SJCRH30 (cell line): ENCODE measurements around the gene CDKN1A. TPM values are rescaled to one million over a fixed set of nuclear protein-coding genes. Genes with fewer than 3 reads are reported as not detected.
A peak's percentile ranks its signal among the peaks of the same experiment; 100 is the strongest.

Experiments
- DNase-seq, 2 experiments: peaks; one replicate each; pipeline ENCODE4 v3.0.0-alpha.2; 2015 to 2020
- H3K27ac ChIP-seq: fragments of 250-450 bp; sonication (Bioruptor Pico); 2 replicates; pipeline ENCODE4 v1.5.1; 2020; ENCODE audit warnings: mild to moderate bottlenecking, moderate library complexity
- H3K27me3 ChIP-seq: fragments of 250-450 bp; sonication (Bioruptor Pico); 2 replicates; pipeline ENCODE4 v1.5.1; 2020; ENCODE audit warnings: mild to moderate bottlenecking, moderate library complexity
- H3K36me3 ChIP-seq: fragments of 250-450 bp; sonication (Bioruptor Pico); 2 replicates; pipeline ENCODE4 v1.5.1; 2020; ENCODE audit warnings: mild to moderate bottlenecking, moderate library complexity
- H3K4me1 ChIP-seq: fragments of 250-450 bp; sonication (Bioruptor Pico); 2 replicates; pipeline ENCODE4 v1.5.1; 2020; ENCODE audit warnings: mild to moderate bottlenecking, moderate library complexity
- H3K4me3 ChIP-seq: fragments of 250-450 bp; sonication (Bioruptor Pico); 2 replicates; pipeline ENCODE4 v1.5.1; 2020; ENCODE audit warnings: mild to moderate bottlenecking, moderate library complexity
- H3K9me3 ChIP-seq: fragments of 250-450 bp; sonication (Bioruptor Pico); replicated peaks from 2 replicates; pipeline ENCODE4 v1.5.1; 2020; ENCODE audit warnings: mild to moderate bottlenecking, moderate library complexity
- total RNA-seq: library from RNA; depleted of rRNA; stranded (reverse); fragments of >200 nt; shearing (Covaris generic); gene quantifications from 2 replicates; pipeline ENCODE4 v1.2.3, GENCODE V29; 2014

CDKN1A gene
- total RNA-seq, 1 experiment from 2014 or later = 57.8 TPM

DNA sequence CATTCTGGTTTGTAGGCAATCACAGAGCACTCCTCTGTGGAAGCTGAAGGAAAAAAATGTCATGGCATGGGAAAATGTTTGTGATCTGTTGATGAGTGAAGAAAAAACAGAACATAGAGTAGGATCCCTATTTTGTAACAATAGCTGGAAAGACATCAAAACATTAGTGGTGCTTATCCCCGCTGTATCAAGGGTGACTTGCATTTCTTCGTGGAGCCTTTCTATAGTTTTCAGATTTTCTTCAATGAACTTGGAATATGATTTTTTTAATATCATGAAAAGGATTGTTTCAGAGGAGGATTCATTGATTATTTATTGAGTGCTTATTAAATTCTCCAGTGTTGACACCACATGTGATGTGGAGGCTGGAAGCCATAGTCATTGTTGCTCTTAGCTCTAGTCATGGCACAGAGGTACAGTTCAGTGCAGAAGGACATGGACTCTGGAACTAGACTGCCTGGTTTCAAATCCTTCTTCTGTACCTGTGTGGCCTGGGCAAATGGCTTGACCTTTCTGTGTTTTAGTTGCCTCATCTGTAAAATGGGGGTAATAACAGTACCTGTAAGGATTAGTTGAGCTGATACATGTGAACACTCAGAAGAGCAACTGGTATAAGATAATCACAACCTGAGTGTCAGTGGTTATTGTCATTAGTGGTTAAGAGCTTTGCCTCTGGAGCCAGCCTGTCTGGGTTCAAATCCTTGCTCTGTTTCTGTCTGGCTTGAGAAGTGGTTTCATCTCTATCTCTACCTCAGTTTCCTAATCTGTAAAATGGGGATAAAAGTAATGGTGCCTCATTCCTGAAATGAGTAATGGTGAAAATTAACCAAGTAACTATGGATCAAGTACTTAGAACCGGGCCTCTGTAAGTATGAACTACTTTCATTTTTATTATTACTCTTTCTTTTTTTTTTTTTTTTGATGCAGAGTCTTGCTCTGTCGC, 14.7 kb upstream of the CDKN1A start:
- Histone ChIP-seq H3K9me3 (no peaks in the 10 kb centered on the region), H3K27me3 (no peaks in the 10 kb centered on the region), H3K4me1 (peaks cover 25% of the 10 kb centered on the region), H3K27ac (no peak overlapping the region), H3K4me3 (no peak overlapping the region), H3K36me3 (no peaks in the 10 kb centered on the region)
- DNase-seq = no peak

DNA sequence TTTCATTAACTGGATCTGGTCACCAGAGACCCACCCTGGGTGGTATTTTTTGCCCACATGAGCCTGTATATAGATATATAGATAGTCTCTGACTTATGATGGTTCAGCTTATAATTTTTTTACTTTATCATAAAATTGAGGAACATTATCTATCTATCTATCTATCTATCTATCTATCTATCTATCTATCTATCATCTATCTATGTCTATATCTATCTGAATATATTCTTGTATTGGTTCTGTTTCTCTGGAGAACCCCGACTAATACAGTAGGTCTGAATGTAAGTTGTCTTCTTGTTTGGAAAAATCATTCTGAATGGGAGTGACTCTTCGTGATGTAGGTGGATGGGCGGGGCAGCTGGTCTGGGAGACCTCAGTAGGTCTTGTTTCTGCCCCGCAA, 13.3 kb upstream of the CDKN1A start:
- Histone ChIP-seq H3K36me3 (no peaks in the 10 kb centered on the region), H3K4me1 (peaks cover 35% of the 10 kb centered on the region), H3K9me3 (no peaks in the 10 kb centered on the region), H3K27ac (no peak overlapping the region), H3K27me3 (no peaks in the 10 kb centered on the region), H3K4me3 (no peak overlapping the region)
- no peak for DNase-seq

DNA sequence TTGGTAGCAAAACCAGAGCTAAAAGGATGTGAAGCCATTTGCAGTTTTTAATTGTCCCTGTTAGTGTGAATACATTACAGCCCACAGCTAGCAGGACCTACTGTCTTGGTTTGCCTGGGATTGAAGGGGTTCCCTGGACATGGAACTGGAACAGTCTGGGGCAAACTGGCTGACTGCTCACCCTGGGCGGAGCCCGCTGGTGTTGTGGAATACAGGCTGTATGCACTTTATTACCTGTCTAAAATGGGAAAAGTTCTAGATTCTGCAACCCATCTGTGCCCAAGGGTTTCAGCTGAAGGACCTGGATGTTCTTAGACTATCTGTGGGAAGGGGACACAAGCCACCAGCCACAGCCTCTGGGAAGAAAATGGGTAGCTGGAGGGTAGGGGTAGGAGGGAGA, 12.2 kb upstream of the CDKN1A start:
- H3K4me1 ChIP-seq = peaks cover 35% of the 10 kb centered on the region
- H3K4me3 ChIP-seq = no peak overlapping the region
- H3K9me3 ChIP-seq = no peaks in the 10 kb centered on the region
- H3K27me3 ChIP-seq = no peaks in the 10 kb centered on the region
- H3K36me3 ChIP-seq = no peaks in the 10 kb centered on the region
- no peak overlapping the region for H3K27ac ChIP-seq
- DNase-seq = no peak

DNA sequence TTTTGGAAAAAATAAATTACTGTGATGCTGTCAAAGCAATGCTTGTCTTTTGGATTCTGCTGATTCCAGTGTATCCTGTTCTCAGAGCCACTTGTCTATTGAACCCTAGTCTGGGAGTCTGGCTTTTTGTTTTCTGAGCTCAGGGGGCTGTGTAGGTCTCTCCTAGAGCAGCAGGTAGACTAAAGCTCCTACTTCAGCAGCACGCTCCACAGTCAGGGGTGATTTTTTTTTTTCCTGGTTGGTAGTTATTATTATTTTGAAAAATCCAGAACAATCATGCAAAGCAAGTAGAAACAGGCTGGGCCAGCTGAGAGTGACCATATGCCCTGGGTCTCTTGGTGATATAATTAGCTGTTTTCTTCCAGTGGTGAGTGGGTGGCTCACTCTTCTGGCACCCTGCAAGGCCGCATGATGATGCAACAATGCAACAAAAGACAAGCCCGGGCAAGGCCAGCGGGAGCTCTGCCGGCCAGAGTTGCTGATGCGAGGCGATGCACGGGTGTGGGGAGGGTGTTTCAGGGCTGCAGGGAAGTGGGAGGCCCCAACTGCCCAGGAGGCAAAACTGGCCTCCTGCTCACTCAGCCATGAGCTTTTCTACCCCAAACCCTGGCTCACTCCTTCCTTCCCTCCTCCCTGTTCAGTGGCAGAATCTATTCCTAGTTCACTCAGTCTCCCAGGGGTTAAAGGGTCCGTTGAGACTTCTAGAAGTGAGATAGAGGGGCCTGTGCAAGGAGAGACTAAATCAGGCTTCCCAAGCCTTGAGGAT, 11.5 kb upstream of the CDKN1A start:
- peak; percentile 87 to 89 for DNase-seq
- H3K27ac ChIP-seq = peak overlapping the region; percentile 26; the same call in 1 of the 2 replicates
- H3K36me3 ChIP-seq = no peaks in the 10 kb centered on the region
- H3K4me1 ChIP-seq = peaks cover 35% of the 10 kb centered on the region
- H3K4me3 ChIP-seq = no peak overlapping the region
- H3K9me3 ChIP-seq = no peaks in the 10 kb centered on the region
- H3K27me3 ChIP-seq = no peaks in the 10 kb centered on the region

DNA sequence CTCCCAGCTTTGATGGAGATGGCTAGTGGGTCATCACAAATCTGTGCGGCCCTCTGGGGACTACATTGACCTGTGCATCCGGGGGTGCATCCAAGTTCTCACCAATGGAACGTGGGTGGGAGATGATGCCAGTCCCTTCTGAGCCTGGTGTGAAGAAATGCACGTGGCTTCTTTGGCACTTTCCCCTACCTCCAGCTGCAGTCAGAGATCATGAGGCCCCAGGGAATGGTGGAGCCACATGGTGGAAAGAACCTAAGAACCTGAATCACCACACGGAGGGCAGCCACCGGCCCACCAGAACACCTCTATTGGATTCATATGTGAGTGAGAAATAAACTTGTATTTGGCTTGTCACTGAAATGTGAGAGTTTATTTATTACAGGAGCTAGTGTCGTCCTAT, 9.9 kb upstream of the CDKN1A start:
- Histone ChIP-seq H3K4me3 (no peak overlapping the region), H3K9me3 (no peaks in the 10 kb centered on the region), H3K27ac (no peak overlapping the region), H3K27me3 (no peaks in the 10 kb centered on the region), H3K4me1 (peaks cover 35% of the 10 kb centered on the region), H3K36me3 (no peaks in the 10 kb centered on the region)
- DNase-seq = no peak

DNA sequence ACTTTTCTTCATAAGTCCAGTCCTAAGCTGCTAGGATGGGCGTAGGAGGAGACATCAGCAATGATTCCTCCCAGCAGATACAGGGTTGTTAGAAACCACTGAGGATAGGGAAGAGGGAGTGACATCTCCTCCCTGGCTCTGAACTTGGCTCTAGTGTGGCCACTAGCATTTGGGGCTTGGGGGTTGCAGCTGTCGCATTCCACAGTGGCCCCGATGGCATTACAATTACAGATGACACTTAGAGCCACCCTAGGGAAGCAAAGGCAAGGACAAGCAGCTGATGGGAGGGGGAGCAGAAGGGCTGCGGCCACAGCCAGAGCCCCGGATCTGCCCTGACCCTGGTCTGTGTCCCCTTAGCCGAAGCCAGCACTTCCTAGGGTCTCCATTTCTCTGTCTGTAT, 9.5 kb upstream of the CDKN1A start:
- Histone ChIP-seq H3K9me3 (no peaks in the 10 kb centered on the region), H3K4me3 (no peak overlapping the region), H3K4me1 (peaks cover 35% of the 10 kb centered on the region), H3K36me3 (no peaks in the 10 kb centered on the region), H3K27ac (no peak overlapping the region), H3K27me3 (no peaks in the 10 kb centered on the region)
- peak; percentile 47 to 67 for DNase-seq

DNA sequence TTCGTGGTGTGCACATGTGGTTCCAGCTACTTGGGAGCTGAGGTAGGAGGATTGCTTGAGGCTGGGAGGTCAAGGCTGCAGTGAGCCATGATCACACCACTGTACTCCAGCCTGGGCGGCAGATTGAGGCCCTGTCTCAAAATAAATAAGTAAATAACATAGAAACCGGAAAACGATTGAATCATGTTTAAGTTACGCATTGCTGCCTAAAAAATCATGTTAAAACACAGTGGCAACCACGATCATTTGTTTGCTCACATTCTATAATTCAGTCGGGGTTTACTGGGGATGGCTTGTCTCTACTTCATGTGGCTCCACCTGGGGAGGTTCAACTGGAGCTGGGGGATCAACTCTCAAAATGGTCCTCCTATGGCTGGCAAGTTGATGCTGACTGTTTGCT, 8.2 kb upstream of the CDKN1A start:
- H3K4me3 ChIP-seq = no peak overlapping the region
- peaks cover 35% of the 10 kb centered on the region for H3K4me1 ChIP-seq
- no peaks in the 10 kb centered on the region for H3K36me3 ChIP-seq
- H3K27ac ChIP-seq = no peak overlapping the region
- H3K27me3 ChIP-seq = no peaks in the 10 kb centered on the region
- DNase-seq = no peak
- no peaks in the 10 kb centered on the region for H3K9me3 ChIP-seq

DNA sequence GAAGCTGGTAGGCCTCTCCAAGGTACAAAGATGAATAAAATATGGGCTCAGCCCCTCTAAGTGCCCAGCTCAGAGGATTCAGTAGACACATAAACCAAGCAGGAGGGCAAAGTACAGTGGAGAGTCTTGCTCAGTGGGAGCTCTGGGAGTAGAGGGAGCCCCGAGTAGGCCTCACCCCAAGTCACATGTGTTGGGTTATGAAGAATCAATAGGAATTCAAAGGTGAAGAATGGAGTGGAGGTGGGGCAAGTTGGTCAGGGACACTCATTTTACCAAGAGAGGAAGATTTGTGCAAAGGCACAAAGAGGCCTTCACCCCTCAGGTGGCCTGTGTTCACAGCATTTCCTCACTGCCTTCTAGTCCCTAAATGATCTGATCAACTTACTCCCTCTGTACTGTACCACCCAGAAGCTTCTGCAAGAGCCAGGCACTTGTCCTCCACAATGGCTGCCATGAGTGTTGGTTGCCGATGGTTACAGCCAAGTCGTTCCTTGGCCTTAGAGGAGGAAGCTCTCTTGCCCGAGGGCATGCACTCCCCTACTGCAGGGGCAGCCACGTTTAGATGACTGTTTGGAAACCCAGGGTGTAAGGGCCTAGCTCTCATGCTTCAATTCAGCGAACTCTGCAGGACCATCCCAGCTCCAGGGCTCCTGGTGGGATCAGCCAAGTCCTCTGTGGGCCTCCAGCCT, 6.7 kb upstream of the CDKN1A start:
- H3K9me3 ChIP-seq = no peaks in the 10 kb centered on the region
- H3K4me3 ChIP-seq = no peak overlapping the region
- H3K27me3 ChIP-seq = no peaks in the 10 kb centered on the region
- no peak overlapping the region for H3K27ac ChIP-seq
- no peak for DNase-seq
- no peaks in the 10 kb centered on the region for H3K36me3 ChIP-seq
- peaks cover 40% of the 10 kb centered on the region for H3K4me1 ChIP-seq

DNA sequence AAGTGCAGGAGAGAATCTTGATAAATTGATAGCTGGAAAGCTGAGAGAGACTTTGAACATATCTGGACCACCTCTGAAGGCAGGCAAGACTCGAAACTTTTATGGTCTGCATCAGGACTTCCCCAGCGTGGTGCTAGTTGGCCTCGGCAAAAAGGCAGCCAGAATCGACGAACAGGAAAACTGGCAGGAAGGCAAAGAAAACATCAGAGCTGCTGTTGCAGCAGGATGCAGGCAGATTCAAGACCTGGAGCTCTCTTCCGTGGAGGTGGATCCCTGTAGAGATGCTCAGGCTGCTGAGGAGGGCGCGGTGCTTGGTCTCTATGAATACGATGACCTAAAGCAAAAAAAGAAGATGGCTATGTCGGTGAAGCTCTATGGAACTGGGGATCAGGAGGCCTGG, 4.6 kb upstream of the CDKN1A start:
- no peak for DNase-seq
- no peak overlapping the region for H3K27ac ChIP-seq
- H3K27me3 ChIP-seq = no peaks in the 10 kb centered on the region
- no peaks in the 10 kb centered on the region for H3K9me3 ChIP-seq
- H3K4me3 ChIP-seq = no peak overlapping the region
- no peaks in the 10 kb centered on the region for H3K36me3 ChIP-seq
- peaks cover 35% of the 10 kb centered on the region for H3K4me1 ChIP-seq

DNA sequence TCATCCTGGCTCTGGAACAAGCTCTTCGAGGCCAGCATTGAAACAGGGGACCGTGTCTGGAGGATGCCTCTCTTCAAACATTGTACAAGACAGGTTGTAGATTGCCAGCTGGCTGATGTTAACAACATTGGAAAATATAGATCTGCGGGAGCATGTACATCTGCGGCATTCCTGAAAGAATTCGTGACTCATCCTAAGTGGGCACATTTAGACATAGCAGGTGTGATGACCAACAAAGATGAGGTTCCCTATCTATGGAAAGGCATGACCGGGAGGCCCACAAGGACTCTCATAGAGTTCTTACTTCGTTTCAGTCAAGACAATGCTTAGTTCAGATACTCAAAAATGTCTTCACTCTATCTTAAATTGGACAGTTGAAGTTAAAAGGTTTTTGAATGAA, 3.6 kb upstream of the CDKN1A start:
- Histone ChIP-seq H3K4me1 (peaks cover 25% of the 10 kb centered on the region), H3K9me3 (no peaks in the 10 kb centered on the region), H3K27ac (no peak overlapping the region), H3K27me3 (no peaks in the 10 kb centered on the region), H3K4me3 (no peak overlapping the region), H3K36me3 (no peaks in the 10 kb centered on the region)
- DNase-seq = peak in 1 of 2 experiments; percentile 37

DNA sequence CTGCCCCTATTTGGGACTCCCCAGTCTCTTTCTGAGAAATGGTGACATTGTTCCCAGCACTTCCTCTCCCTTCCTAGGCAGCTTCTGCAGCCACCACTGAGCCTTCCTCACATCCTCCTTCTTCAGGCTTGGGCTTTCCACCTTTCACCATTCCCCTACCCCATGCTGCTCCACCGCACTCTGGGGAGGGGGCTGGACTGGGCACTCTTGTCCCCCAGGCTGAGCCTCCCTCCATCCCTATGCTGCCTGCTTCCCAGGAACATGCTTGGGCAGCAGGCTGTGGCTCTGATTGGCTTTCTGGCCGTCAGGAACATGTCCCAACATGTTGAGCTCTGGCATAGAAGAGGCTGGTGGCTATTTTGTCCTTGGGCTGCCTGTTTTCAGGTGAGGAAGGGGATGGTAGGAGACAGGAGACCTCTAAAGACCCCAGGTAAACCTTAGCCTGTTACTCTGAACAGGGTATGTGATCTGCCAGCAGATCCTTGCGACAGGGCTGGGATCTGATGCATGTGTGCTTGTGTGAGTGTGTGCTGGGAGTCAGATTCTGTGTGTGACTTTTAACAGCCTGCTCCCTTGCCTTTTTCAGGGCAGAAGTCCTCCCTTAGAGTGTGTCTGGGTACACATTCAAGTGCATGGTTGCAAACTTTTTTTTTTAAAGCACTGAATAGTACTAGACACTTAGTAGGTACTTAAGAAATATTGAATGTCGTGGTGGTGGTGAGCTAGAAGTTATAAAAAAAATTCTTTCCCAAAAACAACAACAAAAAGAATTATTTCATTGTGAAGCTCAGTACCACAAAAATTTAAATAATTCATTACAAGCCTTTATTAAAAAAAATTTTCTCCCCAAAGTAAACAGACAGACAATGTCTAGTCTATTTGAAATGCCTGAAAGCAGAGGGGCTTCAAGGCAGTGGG, 2.1 kb upstream of the CDKN1A start:
- DNase-seq = peak; percentile 25 to 46
- no peaks in the 10 kb centered on the region for H3K27me3 ChIP-seq
- H3K36me3 ChIP-seq = no peaks in the 10 kb centered on the region; the same call in 1 of the 2 replicates
- no peak overlapping the region for H3K4me3 ChIP-seq
- H3K27ac ChIP-seq = no peak overlapping the region
- peaks cover 30% of the 10 kb centered on the region for H3K4me1 ChIP-seq
- no peaks in the 10 kb centered on the region for H3K9me3 ChIP-seq

DNA sequence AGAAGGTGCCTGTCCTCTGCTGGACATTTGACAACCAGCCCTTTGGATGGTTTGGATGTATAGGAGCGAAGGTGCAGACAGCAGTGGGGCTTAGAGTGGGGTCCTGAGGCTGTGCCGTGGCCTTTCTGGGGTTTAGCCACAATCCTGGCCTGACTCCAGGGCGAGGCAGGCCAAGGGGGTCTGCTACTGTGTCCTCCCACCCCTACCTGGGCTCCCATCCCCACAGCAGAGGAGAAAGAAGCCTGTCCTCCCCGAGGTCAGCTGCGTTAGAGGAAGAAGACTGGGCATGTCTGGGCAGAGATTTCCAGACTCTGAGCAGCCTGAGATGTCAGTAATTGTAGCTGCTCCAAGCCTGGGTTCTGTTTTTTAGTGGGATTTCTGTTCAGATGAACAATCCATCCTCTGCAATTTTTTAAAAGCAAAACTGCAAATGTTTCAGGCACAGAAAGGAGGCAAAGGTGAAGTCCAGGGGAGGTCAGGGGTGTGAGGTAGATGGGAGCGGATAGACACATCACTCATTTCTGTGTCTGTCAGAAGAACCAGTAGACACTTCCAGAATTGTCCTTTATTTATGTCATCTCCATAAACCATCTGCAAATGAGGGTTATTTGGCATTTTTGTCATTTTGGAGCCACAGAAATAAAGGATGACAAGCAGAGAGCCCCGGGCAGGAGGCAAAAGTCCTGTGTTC, 1.3 kb upstream of the CDKN1A start:
- no peak overlapping the region; the same call in 1 of the 2 replicates for H3K4me3 ChIP-seq

DNA sequence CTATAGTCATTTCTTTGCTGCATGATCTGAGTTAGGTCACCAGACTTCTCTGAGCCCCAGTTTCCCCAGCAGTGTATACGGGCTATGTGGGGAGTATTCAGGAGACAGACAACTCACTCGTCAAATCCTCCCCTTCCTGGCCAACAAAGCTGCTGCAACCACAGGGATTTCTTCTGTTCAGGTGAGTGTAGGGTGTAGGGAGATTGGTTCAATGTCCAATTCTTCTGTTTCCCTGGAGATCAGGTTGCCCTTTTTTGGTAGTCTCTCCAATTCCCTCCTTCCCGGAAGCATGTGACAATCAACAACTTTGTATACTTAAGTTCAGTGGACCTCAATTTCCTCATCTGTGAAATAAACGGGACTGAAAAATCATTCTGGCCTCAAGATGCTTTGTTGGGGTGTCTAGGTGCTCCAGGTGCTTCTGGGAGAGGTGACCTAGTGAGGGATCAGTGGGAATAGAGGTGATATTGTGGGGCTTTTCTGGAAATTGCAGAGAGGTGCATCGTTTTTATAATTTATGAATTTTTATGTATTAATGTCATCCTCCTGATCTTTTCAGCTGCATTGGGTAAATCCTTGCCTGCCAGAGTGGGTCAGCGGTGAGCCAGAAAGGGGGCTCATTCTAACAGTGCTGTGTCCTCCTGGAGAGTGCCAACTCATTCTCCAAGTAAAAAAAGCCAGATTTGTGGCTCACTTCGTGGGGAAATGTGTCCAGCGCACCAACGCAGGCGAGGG, 594 bp upstream of the CDKN1A start:
- Histone ChIP-seq H3K27ac (no peak overlapping the region), H3K4me1 (peaks cover 43% of the 10 kb centered on the region), H3K9me3 (no peaks in the 10 kb centered on the region), H3K27me3 (no peaks in the 10 kb centered on the region), H3K36me3 (no peaks in the 10 kb centered on the region; the same call in 1 of the 2 replicates), H3K4me3 (peak overlapping the region; percentile 81)
- no peak for DNase-seq

More for the DNA sequence above, 1.3 kb upstream of the CDKN1A start:
- H3K4me1 ChIP-seq = peaks cover 36% of the 10 kb centered on the region
- H3K27me3 ChIP-seq = no peaks in the 10 kb centered on the region
- H3K27ac ChIP-seq = no peak overlapping the region
- peak in 1 of 2 experiments; percentile 37 for DNase-seq
- H3K36me3 ChIP-seq = no peaks in the 10 kb centered on the region; the same call in 1 of the 2 replicates
- H3K9me3 ChIP-seq = no peaks in the 10 kb centered on the region
